Ovary (tissue), 3 donors: ENCODE results near the gene PHETA2.

ENCODE experiments used
- EP300 ChIP-seq: sonication (generic); formaldehyde crosslinking; IDR thresholded peaks from one replicate; pipeline ENCODE4 v1.6.1; 2017; ENCODE audit warnings: antibody characterized with exemption
- POLR2A ChIP-seq: fragments of 450-650 bp; IDR thresholded peaks from one replicate; pipeline ENCODE4 v1.6.1; 2017; ENCODE audit warnings: antibody characterized with exemption, mild to moderate bottlenecking, moderate library complexity
- TF ChIP-seq, protein P1 (sequence below), 3 donors: fragments of 450-650 bp in 2 of 3; fragments of 200-600 bp in 1 of 3; IDR thresholded peaks; one replicate each; pipeline versions ENCODE4 v1.5.1 to v1.8.0; 2016 to 2022; ENCODE audit warnings: antibody characterized with exemption in 3 of 3, mild to moderate bottlenecking in 1 of 3
- donor health status: DM: no; HTN: no; CAD: no.

DNA sequence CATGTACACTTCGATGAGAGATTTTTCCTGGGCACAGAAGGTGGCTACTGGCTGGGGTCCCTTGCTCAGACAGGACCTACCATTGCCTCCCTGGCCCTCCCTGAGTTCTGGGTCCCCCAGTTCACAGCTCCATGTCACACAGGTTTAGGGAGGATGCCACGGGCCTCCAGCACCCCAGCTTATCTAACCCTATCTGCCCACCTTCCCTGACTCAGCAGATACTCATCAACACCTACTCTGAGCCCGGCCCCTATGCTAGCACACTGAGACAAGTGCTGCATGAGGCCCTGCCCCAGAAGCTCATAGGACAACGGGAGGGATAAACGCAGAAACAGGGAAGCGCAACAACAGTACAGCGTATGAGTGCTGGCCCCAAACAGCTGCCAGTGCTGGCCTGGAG is 13.0 kb upstream of the PHETA2 start:
- TF ChIP-seq, protein P1, sequence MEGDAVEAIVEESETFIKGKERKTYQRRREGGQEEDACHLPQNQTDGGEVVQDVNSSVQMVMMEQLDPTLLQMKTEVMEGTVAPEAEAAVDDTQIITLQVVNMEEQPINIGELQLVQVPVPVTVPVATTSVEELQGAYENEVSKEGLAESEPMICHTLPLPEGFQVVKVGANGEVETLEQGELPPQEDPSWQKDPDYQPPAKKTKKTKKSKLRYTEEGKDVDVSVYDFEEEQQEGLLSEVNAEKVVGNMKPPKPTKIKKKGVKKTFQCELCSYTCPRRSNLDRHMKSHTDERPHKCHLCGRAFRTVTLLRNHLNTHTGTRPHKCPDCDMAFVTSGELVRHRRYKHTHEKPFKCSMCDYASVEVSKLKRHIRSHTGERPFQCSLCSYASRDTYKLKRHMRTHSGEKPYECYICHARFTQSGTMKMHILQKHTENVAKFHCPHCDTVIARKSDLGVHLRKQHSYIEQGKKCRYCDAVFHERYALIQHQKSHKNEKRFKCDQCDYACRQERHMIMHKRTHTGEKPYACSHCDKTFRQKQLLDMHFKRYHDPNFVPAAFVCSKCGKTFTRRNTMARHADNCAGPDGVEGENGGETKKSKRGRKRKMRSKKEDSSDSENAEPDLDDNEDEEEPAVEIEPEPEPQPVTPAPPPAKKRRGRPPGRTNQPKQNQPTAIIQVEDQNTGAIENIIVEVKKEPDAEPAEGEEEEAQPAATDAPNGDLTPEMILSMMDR (IDR thresholded peaks at IDR 0.05): no peak
- no peak for TF ChIP-seq EP300
- no peak for TF ChIP-seq POLR2A
